Lower lobe of right lung (tissue), 2 donors: ENCODE results near the gene TBCC. TPM values are rescaled to one million over a fixed set of nuclear protein-coding genes. Genes with fewer than 3 reads are reported as not detected.
"Not testable (repeated sequence)": the region's sequence is repeated elsewhere in the genome, so short reads cannot be mapped to it uniquely, and the experiment has no call there.

Source experiments
- ATAC-seq, 2 donors: fragments of 200-7000 bp; cut with Tn5 transposase; one replicate each; pipeline ENCODE4 v1.9.1; 2020 to 2022; ENCODE audit warnings: mild to moderate bottlenecking in 2 of 2, moderate library complexity in 2 of 2
- DNase-seq: peaks from one replicate; pipeline ENCODE4 v3.0.0-alpha.2; 2020
- H3K27ac ChIP-seq: fragments of 200-600 bp; one replicate; pipeline ENCODE4 v1.8.0; 2022
- H3K27me3 ChIP-seq: fragments of 200-600 bp; one replicate; pipeline ENCODE4 v1.8.0; 2022; ENCODE audit warnings: low read depth
- H3K36me3 ChIP-seq: fragments of 200-600 bp; one replicate; pipeline ENCODE4 v1.8.0; 2022; ENCODE audit warnings: mild to moderate bottlenecking
- H3K4me1 ChIP-seq: fragments of 200-600 bp; one replicate; pipeline ENCODE4 v1.8.0; 2022
- H3K4me3 ChIP-seq: fragments of 200-600 bp; one replicate; pipeline ENCODE4 v1.8.0; 2022; ENCODE audit warnings: mild to moderate bottlenecking
- H3K9me3 ChIP-seq: fragments of 200-600 bp; one replicate; pipeline ENCODE4 v1.8.0; 2022
- intact Hi-C: fragments of 100-400 bp; cut with DNase I; formaldehyde crosslinking; loops from one replicate; pipeline ENCODE4 v1.11.0; 2022
- total RNA-seq: library from RNA; stranded (reverse); fragmentation: NEBNext Ultra II Directional; extraction: Animal tissue kit (Norgen Biotek cat#: 25700); gene quantifications from one replicate; pipeline ENCODE4 v1.2.1, GENCODE V29; 2021
- TF ChIP-seq, protein P1 (sequence below): fragments of 200-600 bp; IDR thresholded peaks from one replicate; pipeline ENCODE4 v1.8.0; 2022; ENCODE audit warnings: antibody characterized with exemption, mild to moderate bottlenecking
- donor health status: DM: no; HTN: yes; CAD: no; lungs with severe emphysema.

The TBCC gene
- total RNA-seq, 1 donor from 2014 or later: 19.3 TPM

DNA sequence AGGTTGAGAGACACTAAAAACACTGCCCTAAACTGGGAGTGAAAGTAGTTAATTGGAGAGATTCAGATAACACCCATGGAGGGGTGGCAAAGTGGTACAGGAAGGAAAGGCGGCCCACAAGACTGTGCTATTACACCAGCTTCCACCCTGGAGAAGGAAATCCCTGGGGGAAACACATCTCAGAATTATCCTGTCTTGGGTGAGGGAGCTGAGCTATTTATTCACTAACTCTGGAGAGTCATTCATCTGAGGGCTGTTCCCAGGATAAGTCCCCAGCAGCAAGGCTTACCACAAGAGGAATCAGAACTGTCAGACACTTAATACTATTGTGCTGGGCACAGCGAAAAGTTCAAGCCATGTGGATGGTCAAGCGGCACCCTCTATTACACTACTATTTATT, 9.9 kb downstream of the TBCC start:
- intact Hi-C loops: no loop called here
- TF ChIP-seq, protein P1, sequence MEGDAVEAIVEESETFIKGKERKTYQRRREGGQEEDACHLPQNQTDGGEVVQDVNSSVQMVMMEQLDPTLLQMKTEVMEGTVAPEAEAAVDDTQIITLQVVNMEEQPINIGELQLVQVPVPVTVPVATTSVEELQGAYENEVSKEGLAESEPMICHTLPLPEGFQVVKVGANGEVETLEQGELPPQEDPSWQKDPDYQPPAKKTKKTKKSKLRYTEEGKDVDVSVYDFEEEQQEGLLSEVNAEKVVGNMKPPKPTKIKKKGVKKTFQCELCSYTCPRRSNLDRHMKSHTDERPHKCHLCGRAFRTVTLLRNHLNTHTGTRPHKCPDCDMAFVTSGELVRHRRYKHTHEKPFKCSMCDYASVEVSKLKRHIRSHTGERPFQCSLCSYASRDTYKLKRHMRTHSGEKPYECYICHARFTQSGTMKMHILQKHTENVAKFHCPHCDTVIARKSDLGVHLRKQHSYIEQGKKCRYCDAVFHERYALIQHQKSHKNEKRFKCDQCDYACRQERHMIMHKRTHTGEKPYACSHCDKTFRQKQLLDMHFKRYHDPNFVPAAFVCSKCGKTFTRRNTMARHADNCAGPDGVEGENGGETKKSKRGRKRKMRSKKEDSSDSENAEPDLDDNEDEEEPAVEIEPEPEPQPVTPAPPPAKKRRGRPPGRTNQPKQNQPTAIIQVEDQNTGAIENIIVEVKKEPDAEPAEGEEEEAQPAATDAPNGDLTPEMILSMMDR: no peak
- H3K9me3 ChIP-seq: no peaks in the 10 kb centered on the region
- H3K27me3 ChIP-seq: no peaks in the 10 kb centered on the region
- DNase-seq (no peak), ATAC-seq (no peak)
- H3K36me3 ChIP-seq: no peaks in the 10 kb centered on the region
- no peaks in the 10 kb centered on the region for H3K4me1 ChIP-seq
- no peak overlapping the region for H3K27ac ChIP-seq
- H3K4me3 ChIP-seq: no peak overlapping the region

DNA sequence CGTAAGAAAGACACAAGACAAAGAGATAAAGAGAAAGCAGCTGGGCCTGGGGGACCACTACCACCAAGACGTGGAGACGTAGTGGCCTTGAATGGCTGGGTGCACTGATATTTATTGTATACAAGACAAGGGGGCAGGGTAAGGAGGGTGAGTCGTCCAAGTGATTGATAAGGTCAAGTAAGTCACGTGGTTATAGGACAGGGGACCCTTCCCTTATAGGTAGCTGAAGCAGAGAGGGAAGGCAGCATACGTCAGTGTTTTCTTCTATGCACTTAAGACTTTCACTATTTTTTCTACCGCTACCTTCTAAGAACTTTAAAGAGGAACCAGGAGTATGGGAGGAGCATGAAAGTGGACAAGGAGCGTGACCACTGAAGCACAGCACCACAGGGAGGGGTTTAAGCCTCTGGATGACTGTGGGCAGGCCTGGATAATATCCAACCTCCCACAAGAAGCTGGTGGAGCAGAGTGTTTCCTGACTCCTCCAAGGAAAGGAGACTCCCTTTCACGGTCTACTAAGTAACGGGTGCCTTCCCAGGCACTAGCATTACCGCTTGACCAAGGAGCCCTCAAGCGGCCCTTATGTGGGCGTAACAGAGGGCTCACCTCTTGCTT, 11.9 kb downstream of the TBCC start:
- H3K27ac ChIP-seq, intact Hi-C loops: not testable (repeated sequence)

DNA sequence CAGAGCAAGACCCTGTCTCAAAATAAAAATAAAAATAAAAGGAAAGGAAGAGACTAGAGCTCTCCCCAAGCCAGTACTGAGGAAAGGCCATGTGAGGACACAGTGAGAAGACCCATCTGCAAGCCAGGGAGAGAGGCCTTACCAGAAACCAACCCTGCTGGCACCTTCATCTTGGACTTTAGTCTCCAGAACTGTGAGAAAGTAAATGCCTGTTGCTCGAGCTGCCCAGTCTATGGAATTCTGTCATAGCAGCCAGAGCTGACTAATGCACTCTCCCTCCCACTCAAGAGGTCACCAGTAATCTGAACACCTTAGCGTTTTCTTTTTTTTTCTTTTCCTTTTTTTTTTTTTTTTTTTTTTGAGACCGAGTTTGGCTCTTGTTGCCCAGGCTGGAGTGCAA, 16.2 kb downstream of the TBCC start:
- Histone ChIP-seq H3K9me3 (no peaks in the 10 kb centered on the region), H3K36me3 (no peaks in the 10 kb centered on the region), H3K4me1 (peaks cover 15% of the 10 kb centered on the region), H3K27ac (no peak overlapping the region), H3K4me3 (no peak overlapping the region), H3K27me3 (no peaks in the 10 kb centered on the region)
- TF ChIP-seq, protein P1: no peak
- intact Hi-C loops: no loop called here
- ATAC-seq (no peak), DNase-seq (no peak)

More for the DNA sequence above, 11.9 kb downstream of the TBCC start:
- not testable (repeated sequence) for H3K4me1 ChIP-seq, H3K4me3 ChIP-seq, H3K9me3 ChIP-seq, H3K27me3 ChIP-seq, H3K36me3 ChIP-seq
- DNase-seq (peak; percentile 56), ATAC-seq (peak; percentile 41 to 71)

DNA sequence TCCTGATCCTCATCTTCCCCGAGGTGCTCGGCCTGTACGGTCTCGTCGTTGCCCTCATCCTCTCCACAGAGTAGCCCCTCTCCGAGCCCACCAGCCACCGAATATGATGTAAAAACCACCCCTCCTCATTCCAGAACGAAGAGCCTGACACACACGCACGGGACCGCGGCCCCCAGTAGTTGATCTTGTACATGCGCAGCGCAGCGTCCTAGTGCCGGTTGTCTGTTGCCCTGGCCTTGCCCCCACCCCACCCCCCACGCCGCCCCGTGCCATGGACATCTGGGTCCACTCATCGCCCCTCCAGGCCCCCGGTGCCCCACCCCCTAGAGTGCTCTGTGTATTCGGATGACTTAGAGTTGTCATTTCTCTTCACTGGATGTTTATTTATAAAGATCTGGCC, 18.3 kb downstream of the TBCC start:
- DNase-seq: no peak

DNA sequence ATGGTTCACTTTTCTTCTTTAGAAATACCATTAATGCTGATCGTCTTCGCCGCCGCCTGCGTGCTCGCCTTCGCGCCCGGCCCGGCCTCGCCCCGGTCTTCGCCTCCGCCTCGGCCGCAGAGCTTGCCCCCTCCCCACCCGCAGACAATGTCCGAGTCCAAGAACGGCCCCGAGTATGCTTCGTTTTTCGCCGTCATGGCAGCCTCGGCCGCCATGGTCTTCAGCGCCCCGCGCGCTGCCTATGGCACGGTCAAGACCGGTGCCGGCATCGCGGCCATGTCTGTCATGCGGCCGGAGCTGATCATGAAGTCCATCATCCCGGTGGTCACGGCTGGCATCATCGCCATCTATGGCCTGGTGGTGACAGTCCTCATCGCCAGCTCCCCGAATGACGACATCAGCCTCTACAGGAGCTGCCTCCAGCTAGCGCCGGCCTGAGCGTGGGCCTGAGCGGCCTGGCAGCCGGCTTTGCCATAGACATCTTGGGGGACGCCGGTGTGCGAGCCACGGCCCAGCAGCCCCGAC, 18.8 kb downstream of the TBCC start:
- ATAC-seq (peak; percentile 61 to 72), DNase-seq (peak; percentile 57)
- Histone ChIP-seq H3K4me1 (peaks cover 15% of the 10 kb centered on the region), H3K27ac (peak overlapping the region; percentile 77), H3K9me3 (no peaks in the 10 kb centered on the region), H3K36me3 (no peaks in the 10 kb centered on the region), H3K27me3 (no peaks in the 10 kb centered on the region), H3K4me3 (peak overlapping the region; percentile 65)
- TF ChIP-seq, protein P1: no peak
- intact Hi-C loops: no loop called here

More for the DNA sequence above, 18.3 kb downstream of the TBCC start:
- H3K27ac ChIP-seq: peak overlapping the region; percentile 77
- H3K4me1 ChIP-seq: peaks cover 15% of the 10 kb centered on the region
- intact Hi-C loops: no loop called here
- peak overlapping the region; percentile 65 for H3K4me3 ChIP-seq
- ATAC-seq: peak; percentile 6 to 7
- no peaks in the 10 kb centered on the region for H3K27me3 ChIP-seq
- no peaks in the 10 kb centered on the region for H3K36me3 ChIP-seq
- H3K9me3 ChIP-seq: no peaks in the 10 kb centered on the region
- TF ChIP-seq, protein P1: no peak

DNA sequence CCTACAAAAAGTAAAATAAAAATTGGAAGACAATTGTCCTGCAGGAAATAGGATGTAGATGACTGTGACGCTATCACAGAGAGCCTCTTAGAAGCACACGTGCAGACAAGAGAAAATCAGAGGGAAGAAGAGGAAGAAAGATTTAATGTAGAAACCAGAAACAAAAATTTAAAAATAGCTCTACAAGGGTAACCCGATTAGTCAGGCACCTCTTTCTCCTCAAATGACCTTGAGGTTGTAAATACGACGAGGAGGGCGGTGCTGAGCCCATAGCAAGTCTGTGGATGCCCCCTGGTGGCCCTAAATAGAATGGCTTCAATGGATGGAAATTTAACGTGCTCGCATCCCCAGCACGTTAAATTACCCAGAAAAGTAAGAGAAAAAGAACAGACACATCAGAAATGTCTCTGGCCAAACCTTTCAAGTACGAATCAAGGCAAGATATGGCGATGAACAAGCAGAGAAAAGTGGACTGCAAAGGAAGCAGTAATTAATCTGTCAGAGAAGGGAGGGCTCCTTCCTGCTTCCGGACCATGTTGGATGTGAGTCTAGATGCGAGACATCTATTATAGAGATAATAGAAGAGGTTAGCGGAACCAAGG, 19.3 kb downstream of the TBCC start:
- TF ChIP-seq, protein P1: peak; percentile 88
- H3K36me3 ChIP-seq: no peaks in the 10 kb centered on the region
- DNase-seq (peak; percentile 80), ATAC-seq (peak; percentile 96 to 97)
- intact Hi-C loops: no loop called here
- peak overlapping the region; percentile 77 for H3K27ac ChIP-seq
- no peaks in the 10 kb centered on the region for H3K27me3 ChIP-seq
- peak overlapping the region; percentile 65 for H3K4me3 ChIP-seq
- H3K4me1 ChIP-seq: peaks cover 15% of the 10 kb centered on the region
- H3K9me3 ChIP-seq: no peaks in the 10 kb centered on the region
